Measurements from ENCODE around the gene CDK15. TPM values are rescaled to one million over a fixed set of nuclear protein-coding genes. Genes with fewer than 3 reads are reported as not detected.

The CDK15 gene
- total RNA-seq, 6 experiments from 2014 or later, result not detected

DNA sequence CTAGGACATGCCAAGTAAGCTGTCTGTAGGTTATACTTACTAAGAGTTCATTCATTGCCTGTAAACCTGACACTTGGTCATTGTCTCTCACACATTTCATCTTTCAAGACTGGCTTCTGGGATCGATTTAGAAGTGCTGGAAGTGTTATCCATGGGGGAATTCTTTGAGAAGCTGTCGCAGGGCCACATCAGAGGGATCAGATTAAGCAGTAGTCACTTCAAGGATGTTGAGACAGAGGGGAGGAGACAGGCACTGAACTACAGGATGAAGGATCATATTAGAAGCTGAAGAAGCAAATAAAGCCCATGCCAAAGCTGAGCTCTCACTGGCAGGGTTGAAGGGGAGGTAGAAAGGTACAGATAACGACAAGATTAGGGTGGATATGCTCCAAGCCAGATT is 49.0 kb downstream of the CDK15 start:
- DNase-seq, result no peak
- 73% methylated on average over 3 of the region's 3 CpGs for WGBS (ENCODE audit: insufficient coverage, low coverage, low lambda C conversion rate, missing lambda C conversion rate)
- H3K36me3 ChIP-seq, result no peaks in the 10 kb centered on the region
- H3K4me1 ChIP-seq, result no peaks in the 10 kb centered on the region
- no peak overlapping the region for H3K4me3 ChIP-seq
- intact Hi-C loops (cut with DNase I), result no loop called here
- no peak for ATAC-seq
- TF ChIP-seq, protein P1, sequence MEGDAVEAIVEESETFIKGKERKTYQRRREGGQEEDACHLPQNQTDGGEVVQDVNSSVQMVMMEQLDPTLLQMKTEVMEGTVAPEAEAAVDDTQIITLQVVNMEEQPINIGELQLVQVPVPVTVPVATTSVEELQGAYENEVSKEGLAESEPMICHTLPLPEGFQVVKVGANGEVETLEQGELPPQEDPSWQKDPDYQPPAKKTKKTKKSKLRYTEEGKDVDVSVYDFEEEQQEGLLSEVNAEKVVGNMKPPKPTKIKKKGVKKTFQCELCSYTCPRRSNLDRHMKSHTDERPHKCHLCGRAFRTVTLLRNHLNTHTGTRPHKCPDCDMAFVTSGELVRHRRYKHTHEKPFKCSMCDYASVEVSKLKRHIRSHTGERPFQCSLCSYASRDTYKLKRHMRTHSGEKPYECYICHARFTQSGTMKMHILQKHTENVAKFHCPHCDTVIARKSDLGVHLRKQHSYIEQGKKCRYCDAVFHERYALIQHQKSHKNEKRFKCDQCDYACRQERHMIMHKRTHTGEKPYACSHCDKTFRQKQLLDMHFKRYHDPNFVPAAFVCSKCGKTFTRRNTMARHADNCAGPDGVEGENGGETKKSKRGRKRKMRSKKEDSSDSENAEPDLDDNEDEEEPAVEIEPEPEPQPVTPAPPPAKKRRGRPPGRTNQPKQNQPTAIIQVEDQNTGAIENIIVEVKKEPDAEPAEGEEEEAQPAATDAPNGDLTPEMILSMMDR (IDR thresholded peaks at IDR 0.05), result no peak
- TF ChIP-seq POLR2A (IDR thresholded peaks at IDR 0.05), result no peak
- H3K27ac ChIP-seq, result no peak overlapping the region
- no peaks in the 10 kb centered on the region for H3K27me3 ChIP-seq
- no peaks in the 10 kb centered on the region for H3K9me3 ChIP-seq

DNA sequence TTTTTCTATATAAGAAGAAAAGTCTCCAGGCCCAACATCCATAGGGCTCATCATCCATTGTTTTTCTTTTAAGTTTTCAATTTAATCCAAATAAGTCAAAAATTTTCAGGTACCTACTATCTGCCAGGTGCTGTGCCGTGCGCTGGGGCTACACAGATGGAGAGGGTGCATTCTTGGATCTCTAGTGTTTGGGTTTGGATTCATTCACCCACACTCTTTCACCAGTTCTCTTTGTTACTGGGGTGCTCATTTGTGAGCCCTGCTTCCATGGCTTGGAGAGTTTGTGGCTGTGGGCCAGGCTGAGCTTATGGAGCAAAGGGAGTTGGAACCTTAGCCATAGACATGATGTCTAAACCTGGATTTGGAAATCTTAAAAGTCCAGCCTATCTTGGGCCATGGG is 51.0 kb downstream of the CDK15 start:
- Histone ChIP-seq H3K27ac (no peak overlapping the region), H3K36me3 (no peaks in the 10 kb centered on the region), H3K4me3 (no peak overlapping the region), H3K4me1 (no peaks in the 10 kb centered on the region), H3K9me3 (no peaks in the 10 kb centered on the region), H3K27me3 (no peaks in the 10 kb centered on the region)
- WGBS (ENCODE audit: insufficient coverage, low coverage, low lambda C conversion rate, missing lambda C conversion rate), result 94% methylated on average over 2 of the region's 2 CpGs
- no peak for ATAC-seq
- intact Hi-C loops (cut with DNase I), result no loop called here
- DNase-seq, result no peak
- no peak for TF ChIP-seq POLR2A (IDR thresholded peaks at IDR 0.05)
- TF ChIP-seq, protein P1 (IDR thresholded peaks at IDR 0.05), result no peak

DNA sequence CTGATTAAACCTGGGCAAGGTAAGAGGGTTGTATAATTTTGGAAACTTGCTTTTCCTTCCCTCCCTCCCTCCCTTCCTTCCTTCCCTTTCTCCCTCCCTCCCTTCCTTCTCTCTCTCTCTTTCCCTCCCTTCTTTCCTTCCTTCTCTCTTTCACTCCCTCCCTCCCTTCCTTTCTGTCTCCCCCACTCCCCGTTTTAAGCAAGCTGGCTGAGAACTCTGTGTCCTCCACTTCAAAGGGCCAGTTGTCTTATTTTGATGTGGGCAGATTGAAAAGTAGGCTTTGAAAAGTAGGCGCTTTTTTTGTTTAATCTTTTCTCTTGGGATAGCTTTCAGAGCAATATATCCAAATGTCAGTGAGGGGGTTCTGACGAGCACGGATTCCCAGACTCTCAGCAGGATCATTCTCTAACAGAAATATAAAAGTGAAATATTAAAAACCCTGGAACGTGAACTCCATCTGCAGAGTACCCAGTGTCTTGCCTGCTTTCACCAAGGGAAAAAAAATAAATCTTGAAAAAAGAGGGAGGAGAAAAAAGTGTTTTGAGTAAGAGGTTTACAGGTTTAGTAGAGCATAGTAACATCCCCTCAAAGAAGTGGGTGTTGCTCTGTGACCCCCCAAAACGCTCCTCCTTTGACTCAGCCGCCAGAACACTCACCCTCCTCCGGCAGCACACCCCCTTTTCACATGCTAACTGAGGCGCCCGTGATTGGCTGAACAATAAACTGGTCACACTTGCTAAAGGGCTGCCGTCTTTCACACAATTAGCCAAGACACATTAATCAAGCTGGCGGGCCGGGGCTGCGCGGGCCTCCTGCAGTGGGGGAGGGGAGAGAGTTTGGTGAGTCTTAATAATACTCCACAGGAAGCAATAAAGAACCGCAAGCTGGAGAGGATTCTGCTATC is 52.2 kb downstream of the CDK15 start:
- Histone ChIP-seq H3K27ac (no peak overlapping the region), H3K9me3 (no peaks in the 10 kb centered on the region), H3K36me3 (no peaks in the 10 kb centered on the region), H3K4me3 (no peak overlapping the region), H3K27me3 (no peaks in the 10 kb centered on the region), H3K4me1 (no peaks in the 10 kb centered on the region)
- intact Hi-C loops (cut with DNase I), result no loop called here
- ATAC-seq, result no peak
- WGBS (ENCODE audit: insufficient coverage, low coverage, low lambda C conversion rate, missing lambda C conversion rate), result 25% methylated on average over 13 of the region's 16 CpGs
- no peak for DNase-seq
- TF ChIP-seq, protein P1 (IDR thresholded peaks at IDR 0.05), result no peak
- TF ChIP-seq POLR2A (IDR thresholded peaks at IDR 0.05), result no peak

- no peak overlapping the region for H3K4me3 ChIP-seq
- WGBS (ENCODE audit: insufficient coverage, low coverage, low lambda C conversion rate, missing lambda C conversion rate), result 80% methylated on average over 5 of the region's 5 CpGs
- H3K4me1 ChIP-seq, result no peaks in the 10 kb centered on the region
- intact Hi-C loops (cut with DNase I), result loop anchor here (5.0 kb wide), 1 partner anchor 317 kb away; no protein-coding TSS in a partner anchor
- no peaks in the 10 kb centered on the region for H3K9me3 ChIP-seq
- ATAC-seq, result no peak
- no peaks in the 10 kb centered on the region for H3K27me3 ChIP-seq
- no peak overlapping the region for H3K27ac ChIP-seq
- no peak for TF ChIP-seq POLR2A (IDR thresholded peaks at IDR 0.05)
- TF ChIP-seq, protein P1 (IDR thresholded peaks at IDR 0.05), result no peak
- no peaks in the 10 kb centered on the region for H3K36me3 ChIP-seq
- no peak for DNase-seq
Measured at GRCh38 chr2:201859949-201860348, 53.6 kb downstream of the CDK15 start.

Data from right lobe of liver (tissue), 6 donors.